ENCODE data around the gene NCMAP. TPM values are rescaled to one million over a fixed set of nuclear protein-coding genes. Genes with fewer than 3 reads are reported as not detected.

Gene NCMAP
- total RNA-seq, 8 experiments from 2014 or later: 0.09 to 1.1 (median 0.37) TPM

DNA sequence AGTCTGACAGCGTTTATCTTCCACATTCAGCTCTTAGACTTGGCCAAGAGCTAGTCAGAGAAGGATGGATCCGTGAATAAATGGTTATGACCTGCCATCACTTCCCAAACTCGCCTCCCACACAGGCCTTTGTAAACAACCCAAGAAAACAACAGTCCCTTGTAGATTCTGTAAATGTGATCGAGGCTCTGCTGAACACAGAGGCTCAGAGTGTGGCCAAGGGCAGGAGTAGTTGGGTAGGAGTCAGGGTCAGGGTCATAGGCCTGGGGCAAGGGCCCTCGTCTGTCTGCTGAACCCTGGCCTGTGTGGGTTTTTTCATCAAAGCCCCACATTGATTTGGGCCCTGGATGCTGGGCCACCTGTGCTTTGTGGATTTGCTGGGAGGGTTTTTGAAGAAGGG lies 32.7 kb downstream of the NCMAP start:
- no peaks in the 10 kb centered on the region for H3K4me1 ChIP-seq (replicated peaks in 1 of 2)
- H3K27ac ChIP-seq: no peak overlapping the region
- no peak for ATAC-seq (replicated peaks in 6 of 8)
- in situ Hi-C loops (cut with MboI; ENCODE audit: low pct_unique_long_range_greater_than_20kb in 2 of 9, low sequenced_read_pairs in 9 of 9, unreplicated experiment in 9 of 9): loop anchor here in 1 of 9 experiments (25.0 kb wide), 1 partner anchor 401 kb away; the partner anchor contains the start of gene IFNLR1
- WGBS, 10 experiments: 20 to 74% (median 65%) methylated on average over 1 to 5 of the region's 5 CpGs; no CpG with 5 or more reads in 5 of the 10 experiments
- no peak overlapping the region for H3K4me3 ChIP-seq

DNA sequence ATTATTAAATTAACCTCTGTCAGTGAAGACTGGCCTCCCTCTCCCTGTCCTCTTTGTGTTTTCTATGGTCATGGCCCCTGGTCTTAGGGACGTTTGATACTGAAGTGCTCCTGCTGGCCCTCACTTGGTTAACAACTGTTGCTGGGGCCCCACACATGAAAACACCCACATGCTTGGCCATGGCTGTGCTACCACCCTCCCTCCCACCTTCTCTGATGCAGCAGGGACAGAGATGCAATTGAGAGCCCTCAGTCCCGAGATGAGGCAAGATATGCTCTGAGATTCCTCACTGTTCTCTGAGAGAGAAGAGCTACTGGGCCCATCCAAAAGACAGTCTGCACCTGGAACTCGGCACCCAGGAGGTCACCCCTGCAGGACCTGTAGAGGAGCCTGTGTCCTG lies 33.3 kb downstream of the NCMAP start:
- 0 to 100% (median 40%) methylated on average over 1 to 3 of the region's 3 CpGs; no CpG with 5 or more reads in 4 of the 10 experiments for WGBS, 10 experiments
- in situ Hi-C loops (cut with MboI; ENCODE audit: low pct_unique_long_range_greater_than_20kb in 2 of 9, low sequenced_read_pairs in 9 of 9, unreplicated experiment in 9 of 9): loop anchor here in 1 of 9 experiments (25.0 kb wide), 1 partner anchor 402 kb away; the partner anchor contains the start of gene IFNLR1
- no peaks in the 10 kb centered on the region for H3K4me1 ChIP-seq (replicated peaks in 1 of 2)
- no peak overlapping the region for H3K4me3 ChIP-seq
- H3K27ac ChIP-seq: no peak overlapping the region
- ATAC-seq (replicated peaks in 6 of 8): no peak

DNA sequence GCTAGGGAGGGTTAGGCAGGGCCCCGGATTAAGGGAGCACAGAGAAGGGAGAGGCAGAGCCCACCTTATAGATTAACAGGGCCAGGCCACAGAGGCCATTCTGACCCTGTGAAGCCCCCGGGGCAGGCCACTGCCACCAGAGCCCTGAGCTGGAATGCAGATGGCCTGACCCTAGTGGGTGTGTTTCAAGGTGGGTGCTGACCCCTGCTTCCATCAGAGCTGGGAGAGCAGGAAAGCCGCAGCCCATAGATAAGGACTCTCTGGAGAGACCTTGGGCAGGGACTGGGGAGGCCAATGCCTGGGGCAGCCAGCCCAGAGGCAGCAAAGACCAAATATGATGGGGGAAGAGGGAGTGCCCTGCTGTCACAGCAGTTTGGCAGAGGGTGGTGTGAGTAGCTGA lies 35.9 kb downstream of the NCMAP start:
- Histone ChIP-seq H3K4me3 (no peak overlapping the region), H3K4me1 (replicated peaks in 1 of 2) (no peaks in the 10 kb centered on the region), H3K27ac (no peak overlapping the region)
- 40 to 72% (median 55%) methylated on average over 1 to 3 of the region's 3 CpGs; no CpG with 5 or more reads in 4 of the 10 experiments for WGBS, 10 experiments
- in situ Hi-C loops (cut with MboI; ENCODE audit: low pct_unique_long_range_greater_than_20kb in 2 of 9, low sequenced_read_pairs in 9 of 9, unreplicated experiment in 9 of 9): loop anchor here in 1 of 9 experiments (25.0 kb wide), 1 partner anchor 404 kb away; the partner anchor contains the start of gene IFNLR1
- ATAC-seq (replicated peaks in 6 of 8): no peak

DNA sequence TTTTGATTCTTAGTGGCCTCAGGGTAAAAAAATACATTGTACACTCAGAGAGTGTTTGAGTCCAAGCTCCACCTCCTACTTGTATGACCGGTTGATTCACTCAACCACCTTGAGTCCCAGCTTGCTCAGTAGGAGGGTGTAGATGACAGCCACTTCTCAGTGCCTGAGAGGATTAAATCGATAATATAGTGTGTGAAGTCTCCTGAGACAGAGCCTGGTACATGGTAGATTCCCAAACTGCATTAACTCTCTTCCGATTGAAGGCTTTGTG lies 38.4 kb downstream of the NCMAP start:
- ATAC-seq (replicated peaks in 6 of 8): no peak
- WGBS, 10 experiments: 64 to 100% (median 81%) methylated on average over 1 to 3 of the region's 3 CpGs; no CpG with 5 or more reads in 1 of the 10 experiments
- in situ Hi-C loops (cut with MboI; ENCODE audit: low pct_unique_long_range_greater_than_20kb in 2 of 9, low sequenced_read_pairs in 9 of 9, unreplicated experiment in 9 of 9): loop anchor here in 1 of 9 experiments (25.0 kb wide), 1 partner anchor 407 kb away; the partner anchor contains the start of gene IFNLR1

DNA sequence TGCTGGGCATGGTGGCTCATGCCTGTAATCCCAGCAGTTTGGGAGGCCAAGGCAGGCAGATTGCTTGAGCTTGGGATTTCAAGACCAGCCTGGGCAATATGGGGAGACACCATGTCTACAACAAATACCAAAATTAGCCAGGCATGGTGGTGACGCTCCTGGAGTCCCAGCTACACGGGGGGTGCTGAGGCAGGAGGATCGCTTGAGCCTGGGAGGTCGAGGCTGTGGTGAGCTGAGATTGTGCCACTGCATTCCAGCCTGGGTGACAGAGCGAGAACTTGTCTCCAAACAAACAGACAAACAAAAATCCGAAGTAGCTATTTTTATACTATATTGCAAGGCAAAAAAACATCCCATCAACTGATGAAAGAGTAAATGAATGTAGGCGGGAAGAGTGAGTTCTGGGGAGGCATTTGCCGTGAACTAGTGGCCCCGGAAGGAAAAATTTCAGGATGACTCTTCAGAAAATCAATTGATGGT lies 40.6 kb downstream of the NCMAP start:
- Histone ChIP-seq H3K4me3 (no peak overlapping the region), H3K4me1 (replicated peaks in 1 of 2) (no peaks in the 10 kb centered on the region), H3K27ac (no peak overlapping the region)
- ATAC-seq (replicated peaks in 6 of 8): no peak
- in situ Hi-C loops (cut with MboI; ENCODE audit: low pct_unique_long_range_greater_than_20kb in 2 of 9, low sequenced_read_pairs in 9 of 9, unreplicated experiment in 9 of 9): loop anchor here in 1 of 9 experiments (25.0 kb wide), 1 partner anchor 409 kb away; the partner anchor contains the start of gene IFNLR1
- 0 to 98% (median 83%) methylated on average over 2 to 9 of the region's 9 CpGs; no CpG with 5 or more reads in 1 of the 10 experiments for WGBS, 10 experiments

More for the DNA sequence above, 38.4 kb downstream of the NCMAP start:
- H3K4me1 ChIP-seq (replicated peaks in 1 of 2): no peaks in the 10 kb centered on the region
- H3K4me3 ChIP-seq: no peak overlapping the region
- H3K27ac ChIP-seq: no peak overlapping the region

DNA sequence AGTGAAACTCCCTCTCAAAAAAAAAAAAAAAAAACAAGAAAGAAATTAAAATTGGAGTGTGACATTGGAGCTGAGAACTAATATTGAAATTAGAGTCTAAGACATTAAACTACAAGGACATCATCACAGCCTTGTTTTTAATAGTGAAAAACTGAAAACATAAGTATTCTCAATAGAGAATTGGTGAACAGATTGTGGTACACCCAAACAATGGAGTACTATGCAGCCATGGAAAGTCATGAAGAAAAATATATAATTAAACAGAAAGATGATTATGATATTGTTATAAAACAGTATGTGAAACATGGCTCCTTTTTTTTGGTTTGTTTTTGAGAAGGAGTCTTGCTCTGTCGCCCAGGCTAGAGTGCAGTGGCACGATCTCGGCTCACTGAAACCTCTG lies 43.4 kb downstream of the NCMAP start:
- WGBS, 10 experiments: 60 to 100% (median 98%) methylated on average over 1 to 3 of the region's 3 CpGs; no CpG with 5 or more reads in 4 of the 10 experiments
- ATAC-seq (replicated peaks in 6 of 8): no peak
- no peak overlapping the region for H3K27ac ChIP-seq
- H3K4me3 ChIP-seq: no peak overlapping the region
- no peaks in the 10 kb centered on the region for H3K4me1 ChIP-seq (replicated peaks in 1 of 2)
- in situ Hi-C loops (cut with MboI; ENCODE audit: low pct_unique_long_range_greater_than_20kb in 2 of 9, low sequenced_read_pairs in 9 of 9, unreplicated experiment in 9 of 9): loop anchor here in 1 of 9 experiments (25.0 kb wide), 1 partner anchor 412 kb away; the partner anchor contains the start of gene IFNLR1

DNA sequence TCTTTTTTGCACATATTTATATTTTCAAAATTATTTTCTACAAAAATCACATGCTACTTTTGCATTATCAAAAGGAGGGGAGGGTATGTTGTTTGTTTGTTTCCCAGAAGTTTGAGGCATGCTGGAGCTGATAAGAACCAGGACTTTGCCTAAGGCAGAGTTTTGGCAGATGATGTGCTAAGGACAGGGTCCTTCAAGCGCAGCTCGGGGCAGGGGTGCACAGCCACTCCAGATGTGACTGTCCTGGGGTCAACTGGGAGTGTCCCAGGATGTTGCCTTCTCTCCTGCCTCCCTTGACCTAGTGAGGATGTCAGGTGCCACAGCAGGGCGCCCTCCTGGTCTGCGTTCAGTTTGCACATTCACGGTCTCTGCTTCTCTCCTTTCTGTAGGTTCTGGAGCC lies 44.7 kb downstream of the NCMAP start:
- Histone ChIP-seq H3K4me1 (replicated peaks in 1 of 2) (no peaks in the 10 kb centered on the region), H3K4me3 (no peak overlapping the region), H3K27ac (no peak overlapping the region)
- ATAC-seq (replicated peaks in 6 of 8): peak in 1 of 8 experiments; percentile 23
- in situ Hi-C loops (cut with MboI; ENCODE audit: low pct_unique_long_range_greater_than_20kb in 2 of 9, low sequenced_read_pairs in 9 of 9, unreplicated experiment in 9 of 9): no loop called here
- WGBS, 10 experiments: 10 to 89% (median 80%) methylated on average over 1 to 5 of the region's 5 CpGs; no CpG with 5 or more reads in 3 of the 10 experiments

DNA sequence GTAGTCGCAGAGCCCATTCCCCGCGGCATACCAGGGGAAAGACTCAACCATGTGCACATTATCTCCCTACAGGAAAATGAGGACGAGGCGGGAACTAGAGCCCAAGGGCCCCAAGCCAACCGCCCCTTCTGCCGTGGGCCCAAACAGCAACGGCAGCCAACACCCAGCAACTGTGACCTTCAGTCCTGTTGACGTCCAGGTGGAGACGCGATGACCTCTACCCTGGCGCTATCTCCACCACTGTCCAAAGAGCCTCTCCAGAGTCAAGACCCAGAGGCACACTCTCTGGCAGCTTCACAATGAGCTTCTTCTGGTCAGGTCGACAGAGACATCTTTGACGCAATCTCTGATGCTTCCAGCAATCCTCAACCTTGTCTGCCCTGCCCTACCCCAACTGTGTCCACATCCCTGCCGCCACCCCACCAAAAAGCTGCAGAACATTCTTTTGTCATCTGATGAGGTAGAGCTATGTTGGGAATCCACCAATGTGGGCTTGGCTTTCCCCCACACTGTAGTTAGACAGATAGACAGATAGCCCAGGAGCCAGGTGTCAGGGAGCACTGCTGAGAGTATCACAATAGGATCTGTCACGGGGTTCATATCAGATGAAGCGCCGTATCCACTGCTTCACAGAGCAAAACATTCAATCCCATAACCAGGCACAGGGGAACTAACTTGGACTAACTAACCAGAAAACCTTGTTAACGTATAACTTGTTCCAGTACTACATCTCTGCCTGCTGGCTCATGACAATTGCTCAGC lies 49.8 kb downstream of the NCMAP start:
- in situ Hi-C loops (cut with MboI; ENCODE audit: low pct_unique_long_range_greater_than_20kb in 2 of 9, low sequenced_read_pairs in 9 of 9, unreplicated experiment in 9 of 9): no loop called here
- no peak for ATAC-seq (replicated peaks in 6 of 8)
- Histone ChIP-seq H3K27ac (no peak overlapping the region), H3K4me1 (replicated peaks in 1 of 2) (no peaks in the 10 kb centered on the region), H3K4me3 (no peak overlapping the region)
- 83 to 100% (median 87%) methylated on average over 3 to 18 of the region's 19 CpGs; no CpG with 5 or more reads in 1 of the 10 experiments for WGBS, 10 experiments

DNA sequence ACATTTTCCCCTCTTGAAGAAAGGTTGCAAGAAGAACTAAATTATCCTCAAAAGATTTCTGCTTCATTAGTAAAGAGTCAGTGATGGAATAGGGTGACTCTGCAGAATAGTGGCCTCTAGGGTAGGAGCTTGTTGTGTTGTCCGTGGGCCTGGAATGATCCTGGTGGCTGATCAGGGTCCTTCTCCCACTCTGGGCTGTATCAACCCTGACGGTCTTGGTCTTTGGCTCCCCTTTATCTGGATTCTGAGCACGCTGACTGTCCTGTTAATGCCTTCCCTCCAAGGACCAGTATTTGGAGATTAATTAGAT lies 50.4 kb downstream of the NCMAP start:
- in situ Hi-C loops (cut with MboI; ENCODE audit: low pct_unique_long_range_greater_than_20kb in 2 of 9, low sequenced_read_pairs in 9 of 9, unreplicated experiment in 9 of 9): no loop called here
- Histone ChIP-seq H3K27ac (no peak overlapping the region), H3K4me3 (no peak overlapping the region), H3K4me1 (replicated peaks in 1 of 2) (no peaks in the 10 kb centered on the region)
- ATAC-seq (replicated peaks in 6 of 8): no peak
- 28 to 94% (median 62%) methylated on average over 1 to 3 of the region's 3 CpGs; no CpG with 5 or more reads in 5 of the 10 experiments for WGBS, 10 experiments

DNA sequence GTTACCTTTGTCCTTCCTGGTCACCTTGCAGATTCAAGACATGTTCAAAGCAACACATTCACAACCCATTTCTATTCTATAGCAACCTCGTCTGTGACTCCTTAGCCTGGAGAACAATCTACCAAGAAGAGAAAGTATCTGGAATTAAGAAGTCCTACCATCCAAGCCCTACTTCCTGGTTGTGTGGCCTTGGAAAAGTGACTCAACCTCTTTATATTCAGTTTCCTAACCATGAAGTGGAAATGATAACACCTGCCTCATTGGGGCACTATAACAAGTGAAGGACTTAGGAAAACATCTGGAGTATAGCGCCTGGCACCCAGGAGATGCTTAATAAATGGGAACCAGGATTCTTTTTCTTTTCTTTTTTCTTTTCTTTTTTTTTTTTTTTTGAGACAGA lies 50.7 kb downstream of the NCMAP start:
- no peak for ATAC-seq (replicated peaks in 6 of 8)
- no peak overlapping the region for H3K27ac ChIP-seq
- in situ Hi-C loops (cut with MboI; ENCODE audit: low pct_unique_long_range_greater_than_20kb in 2 of 9, low sequenced_read_pairs in 9 of 9, unreplicated experiment in 9 of 9): no loop called here
- 58 to 100% (median 85%) methylated on average over 1 to 2 of the region's 2 CpGs; no CpG with 5 or more reads in 2 of the 10 experiments for WGBS, 10 experiments
- H3K4me1 ChIP-seq (replicated peaks in 1 of 2): no peaks in the 10 kb centered on the region
- H3K4me3 ChIP-seq: no peak overlapping the region

DNA sequence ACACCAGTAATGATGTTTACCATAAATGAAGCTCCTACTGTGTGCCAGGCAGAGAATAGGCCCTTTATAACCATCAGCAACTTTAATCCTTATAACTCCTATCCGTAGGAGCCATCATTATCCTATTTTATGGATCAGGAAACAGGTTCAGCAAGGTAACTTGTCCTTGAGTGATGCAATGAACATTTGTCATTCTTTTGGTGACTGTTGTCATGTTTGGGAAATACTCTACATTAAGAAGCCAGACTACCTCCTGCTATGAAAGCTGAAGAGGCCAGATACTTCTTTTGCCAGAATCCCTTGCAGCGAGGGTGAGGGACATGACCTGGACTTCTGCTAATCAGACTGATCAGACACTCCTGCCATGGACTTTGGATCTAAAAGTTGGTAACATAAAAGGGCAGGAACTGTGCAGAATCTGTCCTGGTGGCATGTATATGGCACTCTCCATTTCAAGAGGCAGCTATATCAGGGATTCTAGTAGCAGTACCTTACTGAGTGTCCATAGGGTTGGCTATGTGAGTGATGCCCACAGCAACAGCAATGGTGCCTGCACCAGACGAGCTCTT lies 54.1 kb downstream of the NCMAP start:
- in situ Hi-C loops (cut with MboI; ENCODE audit: low pct_unique_long_range_greater_than_20kb in 2 of 9, low sequenced_read_pairs in 9 of 9, unreplicated experiment in 9 of 9): no loop called here
- H3K4me3 ChIP-seq: no peak overlapping the region
- H3K27ac ChIP-seq: no peak overlapping the region
- ATAC-seq (replicated peaks in 6 of 8): no peak
- H3K4me1 ChIP-seq (replicated peaks in 1 of 2): no peaks in the 10 kb centered on the region
- 40 to 100% (median 77%) methylated on average over 1 to 3 of the region's 3 CpGs; no CpG with 5 or more reads in 2 of the 10 experiments for WGBS, 10 experiments

DNA sequence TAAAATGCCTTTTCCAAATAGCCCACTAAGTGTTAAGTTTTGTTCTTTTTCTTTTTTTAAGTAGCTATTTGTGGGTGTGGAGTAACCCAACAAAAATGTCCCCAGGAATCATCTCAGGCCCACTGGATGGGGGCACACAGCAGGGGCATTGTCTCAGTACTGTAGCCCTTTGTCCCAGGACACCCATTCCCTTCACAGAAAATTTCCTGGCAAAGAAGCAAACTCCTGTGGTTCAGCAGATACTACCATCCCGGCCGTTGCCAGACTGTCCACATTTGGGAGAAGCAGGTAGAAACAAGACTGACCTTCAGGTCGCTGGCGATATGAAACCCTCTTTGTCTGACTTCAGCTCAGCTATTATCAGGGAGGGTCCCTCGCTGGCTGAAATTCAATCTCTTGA lies 63.5 kb downstream of the NCMAP start:
- in situ Hi-C loops (cut with MboI; ENCODE audit: low pct_unique_long_range_greater_than_20kb in 2 of 9, low sequenced_read_pairs in 9 of 9, unreplicated experiment in 9 of 9): no loop called here
- no peaks in the 10 kb centered on the region for H3K4me1 ChIP-seq (replicated peaks in 1 of 2)
- ATAC-seq (replicated peaks in 6 of 8): no peak
- no peak overlapping the region for H3K4me3 ChIP-seq
- H3K27ac ChIP-seq: no peak overlapping the region
- 39 to 100% (median 69%) methylated on average over 2 to 5 of the region's 5 CpGs; no CpG with 5 or more reads in 3 of the 10 experiments for WGBS, 10 experiments

DNA sequence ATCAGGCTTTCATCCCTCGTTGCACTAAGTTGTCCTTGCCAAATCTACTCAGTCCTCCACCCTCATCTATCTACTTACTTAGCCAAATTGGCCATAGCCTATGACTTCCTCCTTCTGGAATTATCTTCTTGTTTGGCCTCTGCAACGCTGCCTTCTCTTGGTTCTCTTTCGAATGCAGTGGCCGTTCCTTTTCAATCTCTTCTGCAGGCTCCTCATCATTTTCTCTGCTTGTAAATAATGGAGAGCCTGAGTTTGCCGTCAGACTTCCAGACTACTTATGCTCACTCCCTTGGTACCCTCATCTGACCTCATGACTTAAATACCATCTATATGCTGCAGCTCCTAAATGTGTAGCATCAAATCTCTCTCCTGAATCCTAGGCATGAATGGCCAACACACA lies 64.8 kb downstream of the NCMAP start:
- in situ Hi-C loops (cut with MboI; ENCODE audit: low pct_unique_long_range_greater_than_20kb in 2 of 9, low sequenced_read_pairs in 9 of 9, unreplicated experiment in 9 of 9): loop anchor here in 1 of 9 experiments (10.0 kb wide), 1 partner anchor 416 kb away; no protein-coding TSS in a partner anchor
- ATAC-seq (replicated peaks in 6 of 8): no peak
- no peak overlapping the region for H3K4me3 ChIP-seq
- no peak overlapping the region for H3K27ac ChIP-seq
- no peaks in the 10 kb centered on the region for H3K4me1 ChIP-seq (replicated peaks in 1 of 2)
- 31 to 95% (median 80%) methylated on average over 3 to 5 of the region's 5 CpGs for WGBS, 10 experiments
